Measurements from ENCODE around the gene ATP2A2.

GRCh38 chr12:110277530-110278254 lies 3.4 kb upstream of the ATP2A2 start:
- no peak for TF ChIP-seq JUND (IDR thresholded peaks at IDR 0.05)
- no peak for TF ChIP-seq CTCF (IDR thresholded peaks at IDR 0.05; ENCODE audit: low read depth, low read length, missing input control)
- TF ChIP-seq RXRA (IDR thresholded peaks at IDR 0.05), result no peak
- TF ChIP-seq EGR1 (IDR thresholded peaks at IDR 0.05; ENCODE audit: low read depth in 2 of 2), result no peak
- no peak for TF ChIP-seq ATF3 (IDR thresholded peaks at IDR 0.05)
- no peak for TF ChIP-seq REST (IDR thresholded peaks at IDR 0.05)
- TF ChIP-seq RAD21 (IDR thresholded peaks at IDR 0.05), result no peak
- no peak for TF ChIP-seq FOXA2 (IDR thresholded peaks at IDR 0.05)
- no peak for TF ChIP-seq ZBTB33 (IDR thresholded peaks at IDR 0.05)

All from liver (tissue), 3 donors.